GM12872 (cell line): ENCODE measurements around the gene CSTF1.

ENCODE experiments used
- TF ChIP-seq, protein P1 (sequence below): IDR thresholded peaks from 3 replicates; pipeline ENCODE4 v1.5.1; 2011; ENCODE audit warnings: low read depth, mild to moderate bottlenecking, low read length, moderate library complexity; ENCODE audit not compliant: insufficient read depth

Gene CSTF1

DNA sequence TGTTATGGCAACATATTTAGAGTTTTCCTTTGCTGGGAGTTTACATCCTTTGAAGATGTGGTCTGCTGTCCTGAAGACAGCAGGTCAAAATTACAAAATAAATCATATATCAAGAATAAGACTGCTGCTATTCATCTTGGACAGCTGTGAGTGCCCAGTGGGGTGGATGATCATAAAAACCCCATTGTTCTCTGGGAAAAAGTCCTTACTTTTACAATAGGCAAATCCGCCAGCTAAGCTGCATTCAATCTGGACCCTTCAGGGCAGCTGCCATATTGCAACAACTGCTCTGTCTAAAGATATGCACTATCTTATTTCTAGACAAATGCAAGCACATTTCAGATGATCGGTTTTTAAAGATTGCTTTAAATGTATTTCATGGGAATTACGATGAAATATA is 39.0 kb downstream of the CSTF1 start:
- TF ChIP-seq, protein P1, sequence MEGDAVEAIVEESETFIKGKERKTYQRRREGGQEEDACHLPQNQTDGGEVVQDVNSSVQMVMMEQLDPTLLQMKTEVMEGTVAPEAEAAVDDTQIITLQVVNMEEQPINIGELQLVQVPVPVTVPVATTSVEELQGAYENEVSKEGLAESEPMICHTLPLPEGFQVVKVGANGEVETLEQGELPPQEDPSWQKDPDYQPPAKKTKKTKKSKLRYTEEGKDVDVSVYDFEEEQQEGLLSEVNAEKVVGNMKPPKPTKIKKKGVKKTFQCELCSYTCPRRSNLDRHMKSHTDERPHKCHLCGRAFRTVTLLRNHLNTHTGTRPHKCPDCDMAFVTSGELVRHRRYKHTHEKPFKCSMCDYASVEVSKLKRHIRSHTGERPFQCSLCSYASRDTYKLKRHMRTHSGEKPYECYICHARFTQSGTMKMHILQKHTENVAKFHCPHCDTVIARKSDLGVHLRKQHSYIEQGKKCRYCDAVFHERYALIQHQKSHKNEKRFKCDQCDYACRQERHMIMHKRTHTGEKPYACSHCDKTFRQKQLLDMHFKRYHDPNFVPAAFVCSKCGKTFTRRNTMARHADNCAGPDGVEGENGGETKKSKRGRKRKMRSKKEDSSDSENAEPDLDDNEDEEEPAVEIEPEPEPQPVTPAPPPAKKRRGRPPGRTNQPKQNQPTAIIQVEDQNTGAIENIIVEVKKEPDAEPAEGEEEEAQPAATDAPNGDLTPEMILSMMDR, result no peak

DNA sequence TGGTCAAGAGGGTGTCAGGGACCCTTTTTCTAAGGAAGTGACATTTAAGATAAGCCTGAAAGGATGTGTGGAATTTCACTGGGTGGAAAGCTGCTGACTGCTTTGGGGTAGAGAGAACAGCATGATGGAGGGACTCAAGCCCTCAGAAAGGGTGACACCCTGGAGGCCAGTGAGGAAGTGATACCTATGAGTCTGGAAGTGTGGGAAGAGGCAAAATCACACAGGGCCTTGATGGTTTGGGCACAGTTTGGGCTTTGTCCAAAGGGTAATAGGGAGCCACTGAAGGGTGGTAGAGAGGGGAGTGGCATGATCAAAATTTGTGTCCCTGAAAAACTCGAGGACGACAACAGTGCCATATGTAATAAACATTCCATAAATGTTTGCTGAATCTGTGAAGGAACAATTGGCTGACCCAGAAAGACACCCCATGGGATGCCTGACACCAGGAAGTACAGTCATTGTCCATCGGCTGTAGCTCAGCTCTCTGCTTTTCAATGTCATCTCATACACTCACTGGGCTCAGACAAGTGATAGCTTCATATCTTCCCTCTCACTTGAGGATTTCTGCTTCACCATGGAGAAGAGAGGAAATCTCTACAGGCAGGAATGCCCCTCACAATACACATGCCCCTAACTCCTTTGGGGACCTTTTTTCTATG is 40.9 kb downstream of the CSTF1 start:
- TF ChIP-seq, protein P1, result no peak

DNA sequence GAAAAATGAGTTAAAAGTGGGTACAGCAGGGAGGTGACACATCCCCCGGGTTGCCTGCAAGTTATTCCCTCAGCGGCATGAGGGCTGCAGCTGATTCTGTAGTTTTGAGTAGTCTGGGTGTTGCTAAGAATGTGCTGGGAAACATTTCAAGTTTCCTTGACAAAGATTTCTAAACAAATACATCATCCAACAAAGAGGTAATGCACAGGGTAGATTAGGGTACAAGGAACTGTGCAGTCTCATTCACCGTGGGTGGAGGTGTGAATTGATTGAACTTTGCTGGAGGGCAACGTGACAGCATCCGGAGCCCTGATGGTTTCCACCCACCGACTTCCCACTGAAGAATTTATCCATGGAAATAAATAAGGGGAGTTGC is 41.4 kb downstream of the CSTF1 start:
- TF ChIP-seq, protein P1, result no peak

DNA sequence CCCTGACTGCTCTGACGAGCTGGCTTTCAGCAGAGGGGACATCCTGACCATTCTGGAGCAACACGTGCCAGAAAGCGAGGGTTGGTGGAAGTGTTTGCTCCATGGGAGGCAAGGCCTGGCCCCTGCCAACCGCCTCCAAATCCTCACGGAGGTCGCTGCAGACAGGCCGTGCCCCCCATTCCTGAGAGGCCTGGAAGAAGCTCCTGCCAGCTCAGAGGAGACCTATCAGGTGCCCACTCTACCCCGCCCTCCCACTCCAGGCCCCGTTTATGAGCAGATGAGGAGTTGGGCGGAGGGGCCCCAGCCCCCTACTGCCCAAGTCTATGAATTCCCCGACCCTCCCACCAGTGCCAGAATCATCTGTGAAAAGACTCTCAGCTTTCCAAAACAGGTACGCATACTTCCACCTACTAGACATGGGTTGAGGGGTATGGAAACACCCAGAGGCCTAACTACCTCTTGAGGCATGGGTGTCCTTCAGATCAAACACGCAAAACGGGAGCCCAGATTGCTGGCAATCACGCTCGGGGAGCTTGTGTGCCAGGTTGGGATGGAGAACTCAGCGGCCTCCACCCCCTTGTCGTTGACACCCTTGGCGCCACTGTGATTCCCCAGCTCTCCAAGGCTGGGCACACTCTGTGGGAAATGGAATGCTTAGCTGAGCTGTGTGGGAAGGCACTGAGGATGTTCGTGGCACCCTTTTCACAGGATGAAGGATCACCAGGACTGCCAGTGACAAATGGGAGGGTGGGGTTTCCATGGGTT is 44.9 kb downstream of the CSTF1 start:
- TF ChIP-seq, protein P1, result no peak

DNA sequence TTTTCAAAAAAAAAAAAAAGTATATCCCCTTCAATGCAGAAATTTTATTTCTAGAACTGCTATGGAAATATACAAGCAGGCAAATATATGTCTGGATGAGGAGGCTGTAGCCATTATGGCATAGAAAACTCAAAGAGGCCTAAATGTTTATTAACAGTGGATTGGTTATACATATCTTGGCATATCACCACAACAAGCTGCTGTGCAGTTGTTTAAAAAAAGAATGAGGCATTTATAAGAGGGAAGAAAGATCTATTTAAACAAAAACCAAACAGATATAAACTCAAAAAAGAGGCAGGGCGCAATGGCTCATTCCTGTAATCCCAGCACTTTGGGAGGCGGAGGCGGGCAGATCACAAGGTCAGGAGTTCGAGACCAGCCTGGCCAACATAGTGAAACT is 45.8 kb downstream of the CSTF1 start:
- TF ChIP-seq, protein P1, result no peak

DNA sequence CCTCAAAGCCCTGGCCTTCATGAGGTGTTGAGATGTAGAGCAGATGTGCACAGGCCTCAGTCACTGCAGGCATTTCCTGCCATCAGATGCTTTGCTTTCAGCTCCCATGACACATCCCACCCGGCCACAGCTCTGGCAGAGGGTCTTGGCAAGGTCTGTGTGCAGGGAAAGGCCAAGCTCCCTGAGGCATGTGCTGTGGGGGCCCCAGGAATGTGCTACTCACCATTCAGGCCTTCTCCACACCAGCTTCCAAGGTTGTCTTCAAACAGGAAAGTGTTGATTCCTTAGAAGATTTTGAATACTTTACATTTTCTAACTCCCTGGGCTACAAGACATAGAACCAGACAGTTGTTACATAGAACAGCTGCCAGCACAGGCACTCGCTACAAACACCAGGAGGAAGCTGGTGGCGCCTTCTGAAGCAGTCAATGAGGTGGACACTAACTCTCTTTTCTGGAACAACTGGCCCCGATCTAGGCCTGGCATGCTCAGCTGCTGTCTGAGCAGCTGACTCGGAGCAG is 47.4 kb downstream of the CSTF1 start:
- TF ChIP-seq, protein P1, result no peak

DNA sequence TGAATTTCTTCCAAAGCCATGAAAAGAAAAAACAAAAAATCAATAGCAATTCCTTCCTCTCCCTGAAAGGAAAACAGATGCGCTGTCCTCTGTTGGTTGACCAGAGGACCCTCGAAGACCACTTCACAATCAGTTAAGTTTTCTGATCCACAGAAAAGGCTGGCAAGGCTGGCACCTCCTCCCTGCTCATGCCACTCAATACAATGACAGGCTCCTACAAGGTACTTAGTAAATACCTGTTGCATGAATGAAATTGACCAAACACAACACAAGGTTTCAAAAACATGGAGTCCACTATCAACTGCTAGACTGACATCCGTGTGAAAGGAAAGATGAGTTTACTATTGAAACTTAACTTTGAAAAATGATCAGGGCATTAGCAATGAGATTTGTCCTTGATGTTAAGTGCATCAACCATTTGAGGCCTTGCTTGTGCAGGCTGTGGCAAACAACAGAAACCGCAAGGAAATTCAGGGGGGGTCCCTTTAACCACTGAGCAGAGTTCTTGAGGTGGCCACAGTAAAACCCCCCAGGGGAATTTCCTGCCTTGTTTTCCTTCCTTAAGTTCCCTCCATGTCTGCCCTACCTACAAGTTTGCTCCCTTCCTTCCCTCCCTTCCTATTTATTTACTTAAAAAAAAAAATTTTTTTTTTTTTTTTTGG is 48.0 kb downstream of the CSTF1 start:
- TF ChIP-seq, protein P1, result no peak
